Type B pancreatic cell (in vitro differentiated cells): ENCODE measurements around the gene ARPC4. TPM values are rescaled to one million over a fixed set of nuclear protein-coding genes. Genes with fewer than 3 reads are reported as not detected.

Source experiments
- DNase-seq: peaks from one replicate; pipeline ENCODE4 v3.0.0; 2021; ENCODE audit warnings: mixed read lengths; ENCODE audit not compliant: unreplicated experiment; ENCODE audit errors: extremely low spot score
- H3K27ac Mint-ChIP-seq: 2 replicates; pipeline ENCODE4 v1.8.0; 2021; ENCODE audit warnings: mild to moderate bottlenecking, mixed read lengths
- H3K27me3 Mint-ChIP-seq: 2 replicates; pipeline ENCODE4 v1.8.0; 2021; ENCODE audit warnings: mixed read lengths
- H3K36me3 Mint-ChIP-seq: 2 replicates; pipeline ENCODE4 v1.8.0; 2021; ENCODE audit warnings: mixed read lengths
- H3K4me1 Mint-ChIP-seq: one replicate; pipeline ENCODE4 v1.8.0; 2021; ENCODE audit warnings: mixed read lengths; ENCODE audit not compliant: unreplicated experiment
- H3K4me3 Mint-ChIP-seq: 2 replicates; pipeline ENCODE4 v1.8.0; 2021; ENCODE audit warnings: mild to moderate bottlenecking, mixed read lengths
- H3K9me3 Mint-ChIP-seq: 2 replicates; pipeline ENCODE4 v1.8.0; 2021; ENCODE audit warnings: mixed read lengths
- CTCF ChIP-seq: fragments of 200-600 bp; sonication (generic); conservative IDR thresholded peaks from 2 replicates; pipeline ENCODE4 v1.5.0; 2021; ENCODE audit warnings: antibody characterized with exemption, mild to moderate bottlenecking
- total RNA-seq: library from RNA; stranded (reverse); gene quantifications from 2 replicates; pipeline ENCODE4 v1.2.1, GENCODE V29; 2021; ENCODE audit warnings: low replicate concordance

The ARPC4 gene
- total RNA-seq, 1 donor from 2014 or later = 131 TPM

GRCh38 chr3:9765865-9766264 is 27.0 kb upstream of the ARPC4 start:
- no peaks in the 10 kb centered on the region for H3K9me3 Mint-ChIP-seq
- no peak overlapping the region for H3K27ac Mint-ChIP-seq
- no peak for TF ChIP-seq CTCF
- no peak for DNase-seq
- peaks cover 3% of the 10 kb centered on the region for H3K27me3 Mint-ChIP-seq
- peaks cover 7% of the 10 kb centered on the region for H3K36me3 Mint-ChIP-seq
- H3K4me1 Mint-ChIP-seq = peaks cover 8% of the 10 kb centered on the region
- no peak overlapping the region for H3K4me3 Mint-ChIP-seq

- H3K36me3 Mint-ChIP-seq = peaks cover 4% of the 10 kb centered on the region
- H3K9me3 Mint-ChIP-seq = no peaks in the 10 kb centered on the region
- peaks cover 8% of the 10 kb centered on the region for H3K4me1 Mint-ChIP-seq
- no peak for TF ChIP-seq CTCF
- H3K27ac Mint-ChIP-seq = no peak overlapping the region
- H3K27me3 Mint-ChIP-seq = peaks cover 3% of the 10 kb centered on the region
- H3K4me3 Mint-ChIP-seq = no peak overlapping the region
- DNase-seq = no peak
Measured at GRCh38 chr3:9767418-9767817, 25.5 kb upstream of the ARPC4 start.

GRCh38 chr3:9768141-9768775 is 24.6 kb upstream of the ARPC4 start:
- Mint-ChIP-seq H3K27me3 (peaks cover 3% of the 10 kb centered on the region), H3K9me3 (no peaks in the 10 kb centered on the region), H3K4me3 (no peak overlapping the region), H3K27ac (no peak overlapping the region), H3K36me3 (peaks cover 4% of the 10 kb centered on the region), H3K4me1 (peaks cover 8% of the 10 kb centered on the region)
- no peak for TF ChIP-seq CTCF
- no peak for DNase-seq

- TF ChIP-seq CTCF = no peak
- H3K4me3 Mint-ChIP-seq = peak overlapping the region; percentile 84
- H3K9me3 Mint-ChIP-seq = no peaks in the 10 kb centered on the region
- peaks cover 8% of the 10 kb centered on the region for H3K4me1 Mint-ChIP-seq
- DNase-seq = no peak
- peaks cover 3% of the 10 kb centered on the region for H3K27me3 Mint-ChIP-seq
- H3K27ac Mint-ChIP-seq = no peak overlapping the region
- H3K36me3 Mint-ChIP-seq = peaks cover 4% of the 10 kb centered on the region
Measured at GRCh38 chr3:9769012-9769411, 23.9 kb upstream of the ARPC4 start.

- peaks cover 3% of the 10 kb centered on the region for H3K27me3 Mint-ChIP-seq
- H3K4me1 Mint-ChIP-seq = peaks cover 8% of the 10 kb centered on the region
- peaks cover 4% of the 10 kb centered on the region for H3K36me3 Mint-ChIP-seq
- H3K9me3 Mint-ChIP-seq = no peaks in the 10 kb centered on the region
- H3K27ac Mint-ChIP-seq = no peak within 1 kb of the TSS
- peak; percentile 78 for DNase-seq
- TF ChIP-seq CTCF = no peak
- peak within 1 kb of the TSS; percentile 84 for H3K4me3 Mint-ChIP-seq
Measured at GRCh38 chr3:9769426-9770275, 23.2 kb upstream of the ARPC4 start, which contains the start of gene CAMK1. CAMK1 (minus strand) TSS chr3:9769947; CDS start chr3:9767749, 2,198 bp downstream.
